ENCODE data around the gene HERPUD1. TPM values are rescaled to one million over a fixed set of nuclear protein-coding genes. Genes with fewer than 3 reads are reported as not detected.

The HERPUD1 gene
- total and polyA plus RNA-seq, 3 experiments from 2014 or later, result 107 to 176 (median 162) TPM

- no peaks in the 10 kb centered on the region for H3K9me3 Mint-ChIP-seq
- H3K27ac Mint-ChIP-seq, result peak overlapping the region in 4 of 8 donors; percentile 31 to 87 (median 82)
- ChIA-PET POLR2A (interaction anchor here (0.6 to 1.8 kb wide), 7 partner anchors 25 to 81 kb away, joined by 3 to 7 read pairs (median 4); partner anchors contain the start of gene NLRC5), CTCF (interaction anchor here (0.6 to 6.2 kb wide), 56 partner anchors 11 to 453 kb away, joined by 3 to 91 read pairs (median 4); partner anchors contain the start of genes CPNE2, NLRC5 and PSME3IP1)
- DNase-seq, result peak; percentile 87 to 96 (median 95)
- peaks cover 0 to 2% (median 0%) of the 10 kb centered on the region in 3 donors for H3K36me3 Mint-ChIP-seq
- peak overlapping the region in 1 of 7 donors; percentile 11 for H3K4me3 Mint-ChIP-seq
- Histone ChIP-seq H3K36me3 (ENCODE audit: insufficient read depth, low read length) (no peaks in the 10 kb centered on the region), H3K27ac (ENCODE audit: low read depth, low read length) (no peak overlapping the region), H3K4me3 (ENCODE audit: low read length) (no peak overlapping the region), H3K9me3 (ENCODE audit: low read length) (no peaks in the 10 kb centered on the region), H3K27me3 (ENCODE audit: insufficient read depth, low read length, poor library complexity, severe bottlenecking) (no peaks in the 10 kb centered on the region), H3K4me1 (ENCODE audit: insufficient read depth, low read length) (peaks cover 21% of the 10 kb centered on the region)
- H3K4me1 Mint-ChIP-seq, result peaks cover 18 to 31% (median 21%) of the 10 kb centered on the region in 3 donors
- peaks cover 0 to 1% of the 10 kb centered on the region in 2 donors for H3K27me3 Mint-ChIP-seq
Observed at GRCh38 chr16:56964243-56965148, 32.6 kb downstream of the HERPUD1 start.

- Histone ChIP-seq H3K27ac (ENCODE audit: low read depth, low read length) (no peak overlapping the region), H3K36me3 (ENCODE audit: insufficient read depth, low read length) (no peaks in the 10 kb centered on the region), H3K4me3 (ENCODE audit: low read length) (no peak overlapping the region), H3K27me3 (ENCODE audit: insufficient read depth, low read length, poor library complexity, severe bottlenecking) (no peaks in the 10 kb centered on the region), H3K4me1 (ENCODE audit: insufficient read depth, low read length) (peaks cover 21% of the 10 kb centered on the region), H3K9me3 (ENCODE audit: low read length) (no peaks in the 10 kb centered on the region)
- POLR2A ChIA-PET, result interaction anchor here (1.6 to 1.8 kb wide), 3 partner anchors 24 to 74 kb away, joined by 5 to 7 read pairs (median 6); partner anchors contain the start of gene NLRC5
- peak overlapping the region in 4 of 8 donors; percentile 42 to 74 (median 68) for H3K27ac Mint-ChIP-seq
- CTCF ChIA-PET, result interaction anchor here (0.7 to 6.2 kb wide), 34 partner anchors 10 to 202 kb away, joined by 3 to 91 read pairs (median 7); partner anchors contain the start of genes CPNE2 and NLRC5
- no peak overlapping the region for H3K4me3 Mint-ChIP-seq
- H3K27me3 Mint-ChIP-seq, result peaks cover 0 to 1% of the 10 kb centered on the region in 2 donors
- H3K36me3 Mint-ChIP-seq, result peaks cover 0 to 2% (median 0%) of the 10 kb centered on the region in 3 donors
- no peak for DNase-seq
- H3K9me3 Mint-ChIP-seq, result no peaks in the 10 kb centered on the region
- peaks cover 18 to 31% (median 21%) of the 10 kb centered on the region in 3 donors for H3K4me1 Mint-ChIP-seq
Observed at GRCh38 chr16:56965149-56966092, 33.5 kb downstream of the HERPUD1 start.

DNA sequence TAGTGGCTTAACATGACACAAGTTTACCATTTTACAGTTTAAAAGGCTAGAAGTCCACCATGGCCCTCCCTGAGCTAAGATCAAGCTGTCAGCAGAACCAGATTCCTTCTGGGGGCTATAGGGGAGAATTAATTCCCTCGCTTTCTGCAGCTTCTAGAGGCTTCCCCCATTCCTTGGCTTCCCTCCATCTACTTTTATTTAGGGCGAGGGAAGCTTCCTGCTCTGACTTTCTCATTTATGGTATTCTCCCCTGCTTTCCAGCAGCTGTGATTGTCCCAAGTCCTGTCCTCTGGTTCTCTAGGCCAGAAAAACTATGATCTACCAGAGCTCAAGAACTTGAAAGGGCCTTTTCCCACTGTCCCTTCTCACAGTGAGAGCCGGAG, 34.1 kb downstream of the HERPUD1 start:
- no peak overlapping the region for H3K27ac ChIP-seq (ENCODE audit: low read depth, low read length)
- no peak for DNase-seq
- Mint-ChIP-seq H3K4me3 (no peak overlapping the region), H3K27ac (peak overlapping the region in 3 of 8 donors; percentile 31 to 74 (median 70)), H3K4me1 (peaks cover 19 to 33% (median 23%) of the 10 kb centered on the region in 3 donors), H3K9me3 (no peaks in the 10 kb centered on the region), H3K36me3 (peaks cover 0 to 2% (median 0%) of the 10 kb centered on the region in 3 donors), H3K27me3 (peaks cover 0 to 1% of the 10 kb centered on the region in 2 donors)
- H3K36me3 ChIP-seq (ENCODE audit: insufficient read depth, low read length), result no peaks in the 10 kb centered on the region
- peaks cover 21% of the 10 kb centered on the region for H3K4me1 ChIP-seq (ENCODE audit: insufficient read depth, low read length)
- CTCF ChIA-PET, result interaction anchor here (0.9 to 6.2 kb wide), 14 partner anchors 9 to 179 kb away, joined by 3 to 91 read pairs (median 6); partner anchors contain the start of genes CPNE2 and NLRC5
- POLR2A ChIA-PET, result interaction anchor here (1.8 kb wide), 2 partner anchors 23 to 41 kb away, joined by 5 to 6 read pairs; partner anchors contain the start of gene NLRC5
- no peaks in the 10 kb centered on the region for H3K27me3 ChIP-seq (ENCODE audit: insufficient read depth, low read length, poor library complexity, severe bottlenecking)
- H3K9me3 ChIP-seq (ENCODE audit: low read length), result no peaks in the 10 kb centered on the region
- H3K4me3 ChIP-seq (ENCODE audit: low read length), result no peak overlapping the region

GRCh38 chr16:56967733-56968132, 35.8 kb downstream of the HERPUD1 start:
- POLR2A ChIA-PET, result no interaction called here
- Mint-ChIP-seq H3K4me1 (peaks cover 23 to 36% (median 31%) of the 10 kb centered on the region in 3 donors), H3K27ac (no peak overlapping the region), H3K36me3 (peaks cover 0 to 2% (median 0%) of the 10 kb centered on the region in 3 donors), H3K9me3 (no peaks in the 10 kb centered on the region), H3K27me3 (peaks cover 0 to 4% of the 10 kb centered on the region in 2 donors), H3K4me3 (no peak overlapping the region)
- Histone ChIP-seq H3K36me3 (ENCODE audit: insufficient read depth, low read length) (no peaks in the 10 kb centered on the region), H3K27ac (ENCODE audit: low read depth, low read length) (no peak overlapping the region), H3K4me3 (ENCODE audit: low read length) (no peak overlapping the region), H3K4me1 (ENCODE audit: insufficient read depth, low read length) (peaks cover 26% of the 10 kb centered on the region), H3K27me3 (ENCODE audit: insufficient read depth, low read length, poor library complexity, severe bottlenecking) (no peaks in the 10 kb centered on the region), H3K9me3 (ENCODE audit: low read length) (no peaks in the 10 kb centered on the region)
- DNase-seq, result no peak
- CTCF ChIA-PET, result interaction anchor here (0.7 to 6.2 kb wide), 4 partner anchors 9 to 78 kb away, joined by 3 to 91 read pairs (median 30); no protein-coding TSS in a partner anchor

- DNase-seq, result no peak
- Mint-ChIP-seq H3K4me1 (peaks cover 35 to 46% (median 45%) of the 10 kb centered on the region in 3 donors), H3K9me3 (no peaks in the 10 kb centered on the region), H3K27me3 (peaks cover 0 to 4% of the 10 kb centered on the region in 2 donors), H3K36me3 (peaks cover 0 to 2% (median 0%) of the 10 kb centered on the region in 3 donors), H3K27ac (no peak overlapping the region), H3K4me3 (no peak overlapping the region)
- H3K4me3 ChIP-seq (ENCODE audit: low read length), result no peak overlapping the region
- no peaks in the 10 kb centered on the region for H3K36me3 ChIP-seq (ENCODE audit: insufficient read depth, low read length)
- no peak overlapping the region for H3K27ac ChIP-seq (ENCODE audit: low read depth, low read length)
- H3K9me3 ChIP-seq (ENCODE audit: low read length), result no peaks in the 10 kb centered on the region
- peaks cover 39% of the 10 kb centered on the region for H3K4me1 ChIP-seq (ENCODE audit: insufficient read depth, low read length)
- ChIA-PET CTCF (interaction anchor here (0.8 to 2.5 kb wide), 8 partner anchors 13 to 79 kb away, joined by 3 to 10 read pairs (median 4); no protein-coding TSS in a partner anchor), POLR2A (interaction anchor here (1.2 kb wide), 1 partner anchor 72 kb away, joined by 3 read pairs; no protein-coding TSS in a partner anchor)
- H3K27me3 ChIP-seq (ENCODE audit: insufficient read depth, low read length, poor library complexity, severe bottlenecking), result no peaks in the 10 kb centered on the region
Observed at GRCh38 chr16:56969769-56970168, 37.8 kb downstream of the HERPUD1 start.

DNA sequence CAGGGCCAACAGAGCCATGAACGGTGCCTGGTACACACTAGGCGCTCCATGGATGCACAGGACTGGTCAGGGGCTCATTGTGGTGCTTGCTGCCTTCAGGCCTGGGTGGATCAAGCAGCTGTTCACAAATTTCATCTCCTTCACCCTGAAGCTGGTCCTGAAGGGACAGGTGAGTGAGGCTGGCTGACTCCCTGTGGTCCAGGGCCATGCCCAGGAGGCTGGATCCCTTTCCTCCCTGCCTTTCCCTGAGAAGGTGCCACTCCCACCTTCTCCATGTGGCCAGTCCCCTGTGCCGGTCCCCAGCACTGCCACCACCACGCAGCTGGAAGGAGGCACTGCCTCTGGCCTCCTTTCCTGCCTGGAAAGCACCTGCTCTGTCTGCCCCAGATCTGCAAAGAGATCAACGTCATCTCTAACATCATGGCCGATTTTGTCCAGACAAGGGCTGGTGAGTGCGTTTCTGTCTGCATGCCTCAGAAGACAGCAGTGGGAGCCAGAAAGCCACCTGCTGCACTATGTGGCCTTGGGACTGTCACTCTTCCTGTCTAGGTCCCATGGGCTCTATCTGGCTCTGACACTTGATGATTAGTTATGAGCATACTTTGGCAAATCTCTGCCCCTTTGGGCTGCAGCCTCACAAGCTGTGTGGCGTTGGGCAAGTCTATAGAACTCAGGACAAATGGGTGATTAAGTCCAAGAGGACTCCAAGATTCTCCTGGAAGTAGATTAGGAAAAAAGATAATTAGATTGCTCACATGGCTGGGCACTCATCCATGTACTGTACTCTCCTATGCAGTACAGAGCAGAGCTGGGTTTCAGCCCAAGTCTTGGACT, 39.2 kb downstream of the HERPUD1 start:
- POLR2A ChIA-PET, result interaction anchor here (0.9 kb wide), 1 partner anchor 18 kb away, joined by 3 read pairs; the partner anchor contains the start of gene NLRC5
- no peak overlapping the region for H3K4me3 Mint-ChIP-seq
- H3K27ac ChIP-seq (ENCODE audit: low read depth, low read length), result no peak overlapping the region

More for the DNA sequence above, 39.2 kb downstream of the HERPUD1 start:
- peaks cover 32 to 46% (median 45%) of the 10 kb centered on the region in 3 donors for H3K4me1 Mint-ChIP-seq
- peaks cover 0 to 4% of the 10 kb centered on the region in 2 donors for H3K27me3 Mint-ChIP-seq
- peaks cover 29% of the 10 kb centered on the region for H3K4me1 ChIP-seq (ENCODE audit: insufficient read depth, low read length)
- H3K27ac Mint-ChIP-seq, result peak overlapping the region in 5 of 8 donors; percentile 34 to 85 (median 72)
- peaks cover 0 to 2% (median 0%) of the 10 kb centered on the region in 3 donors for H3K36me3 Mint-ChIP-seq
- no peaks in the 10 kb centered on the region for H3K9me3 ChIP-seq (ENCODE audit: low read length)
- CTCF ChIA-PET, result interaction anchor here (0.6 to 8.2 kb wide), 11 partner anchors 7 to 269 kb away, joined by 3 to 69 read pairs (median 4); partner anchors contain the start of gene CPNE2
- H3K27me3 ChIP-seq (ENCODE audit: insufficient read depth, low read length, poor library complexity, severe bottlenecking), result no peaks in the 10 kb centered on the region
- no peaks in the 10 kb centered on the region for H3K9me3 Mint-ChIP-seq
- H3K36me3 ChIP-seq (ENCODE audit: insufficient read depth, low read length), result no peaks in the 10 kb centered on the region
- peak in 1 of 5 donors; percentile 14 for DNase-seq
- no peak overlapping the region for H3K4me3 ChIP-seq (ENCODE audit: low read length)
